H9 (cell line): ENCODE results near the gene USP21. TPM values are rescaled to one million over a fixed set of nuclear protein-coding genes. Genes with fewer than 3 reads are reported as not detected.

Source experiments
- DNase-seq: peaks from one replicate; pipeline ENCODE4 v3.0.0-alpha.2; 2017
- H2AFZ ChIP-seq: one replicate; pipeline ENCODE4 v1.6.1; 2013; ENCODE audit warnings: mild to moderate bottlenecking, low read length, control low read depth, moderate library complexity
- H2AK5ac ChIP-seq: 2 replicates; pipeline ENCODE4 v1.6.1; 2013; ENCODE audit warnings: low read length, control low read depth, mixed read lengths; ENCODE audit not compliant: insufficient read length
- H2BK120ac ChIP-seq: one replicate; pipeline ENCODE4 v1.6.1; 2013; ENCODE audit warnings: low read depth, mild to moderate bottlenecking, low read length, control low read depth, inconsistent platforms; ENCODE audit not compliant: poor library complexity, severe bottlenecking
- H2BK12ac ChIP-seq: 2 replicates; pipeline ENCODE4 v1.6.1; 2013; ENCODE audit warnings: low read length, control low read depth, mixed read lengths, low read depth; ENCODE audit not compliant: insufficient read length
- H2BK15ac ChIP-seq: 2 replicates; pipeline ENCODE4 v1.6.1; 2013; ENCODE audit warnings: low read depth, low read length, control low read depth
- H2BK20ac ChIP-seq: one replicate; pipeline ENCODE4 v1.6.1; 2013; ENCODE audit warnings: low read depth, mild to moderate bottlenecking, low read length, control low read depth, inconsistent platforms; ENCODE audit not compliant: poor library complexity, severe bottlenecking
- H2BK5ac ChIP-seq: 2 replicates; pipeline ENCODE4 v1.6.1; 2013; ENCODE audit warnings: low read length, control low read depth, mixed read lengths; ENCODE audit not compliant: insufficient read length
- H3K14ac ChIP-seq: 2 replicates; pipeline ENCODE4 v1.6.1; 2013; ENCODE audit warnings: low read length, control low read depth; ENCODE audit not compliant: insufficient read depth
- H3K18ac ChIP-seq: 2 replicates; pipeline ENCODE4 v1.6.1; 2013; ENCODE audit warnings: low read depth, mild to moderate bottlenecking, mixed read lengths, low read length, control low read depth; ENCODE audit not compliant: insufficient read length
- H3K23ac ChIP-seq: 2 replicates; pipeline ENCODE4 v1.6.1; 2013; ENCODE audit warnings: low read length, control low read depth, mixed read lengths, low read depth; ENCODE audit not compliant: insufficient read length
- H3K23me2 ChIP-seq: 2 replicates; pipeline ENCODE4 v1.6.1; 2013; ENCODE audit warnings: low read depth, mild to moderate bottlenecking, mixed read lengths, low read length, control low read depth; ENCODE audit not compliant: insufficient read length, poor library complexity, severe bottlenecking
- H3K27ac ChIP-seq: 2 replicates; pipeline ENCODE4 v1.5.1; 2013; ENCODE audit warnings: low read length, control low read depth, mixed read lengths, low read depth; ENCODE audit not compliant: insufficient read length
- H3K27me3 ChIP-seq: 2 replicates; pipeline ENCODE4 v1.6.1; 2013; ENCODE audit warnings: low read length, control low read depth, inconsistent platforms; ENCODE audit not compliant: insufficient read depth
- H3K4ac ChIP-seq: 2 replicates; pipeline ENCODE4 v1.6.1; 2013; ENCODE audit warnings: low read depth, mild to moderate bottlenecking, control low read depth, inconsistent platforms, low read length, moderate library complexity
- H3K4me1 ChIP-seq: 2 replicates; pipeline ENCODE4 v1.6.1; 2013; ENCODE audit warnings: low read length, control low read depth, inconsistent platforms; ENCODE audit not compliant: insufficient read depth
- H3K4me2 ChIP-seq: 2 replicates; pipeline ENCODE4 v1.6.1; 2013; ENCODE audit warnings: low read length, control low read depth, mixed read lengths; ENCODE audit not compliant: insufficient read length, insufficient read depth
- H3K56ac ChIP-seq: 2 replicates; pipeline ENCODE4 v1.6.1; 2013; ENCODE audit warnings: low read depth, mild to moderate bottlenecking, mixed read lengths, low read length, control low read depth; ENCODE audit not compliant: insufficient read length
- H3K79me1 ChIP-seq: 2 replicates; pipeline ENCODE4 v1.6.1; 2013; ENCODE audit warnings: low read depth, mild to moderate bottlenecking, moderate library complexity, low read length, control low read depth, inconsistent platforms; ENCODE audit not compliant: insufficient read depth, poor library complexity, severe bottlenecking
- H3K79me2 ChIP-seq: 2 replicates; pipeline ENCODE4 v1.6.1; 2013; ENCODE audit warnings: low read length, control low read depth, inconsistent platforms; ENCODE audit not compliant: insufficient read depth
- H3K9ac ChIP-seq: 2 replicates; pipeline ENCODE4 v1.6.1; 2013; ENCODE audit warnings: low read length, control low read depth, mixed read lengths; ENCODE audit not compliant: insufficient read length; ENCODE audit errors: extremely low read depth
- H3K9me3 ChIP-seq: one replicate; pipeline ENCODE4 v1.6.1; 2013; ENCODE audit warnings: low read depth, low read length, inconsistent platforms; ENCODE audit not compliant: control insufficient read depth
- H3T11ph ChIP-seq: one replicate; pipeline ENCODE4 v1.6.1; 2013; ENCODE audit warnings: mild to moderate bottlenecking, low read length, control low read depth, inconsistent platforms
- H4K20me1 ChIP-seq: one replicate; pipeline ENCODE4 v1.6.1; 2013; ENCODE audit not compliant: control insufficient read depth, insufficient read length, insufficient read depth
- H4K5ac ChIP-seq: 2 replicates; pipeline ENCODE4 v1.6.1; 2013; ENCODE audit warnings: low read depth, mild to moderate bottlenecking, mixed read lengths, low read length, control low read depth; ENCODE audit not compliant: insufficient read length
- H4K8ac ChIP-seq: replicated peaks from 2 replicates; pipeline ENCODE4 v1.6.1; 2013; ENCODE audit warnings: low read length, control low read depth, mixed read lengths, low read depth; ENCODE audit not compliant: insufficient read length
- H4K91ac ChIP-seq: 2 replicates; pipeline ENCODE4 v1.6.1; 2013; ENCODE audit warnings: low read depth, mild to moderate bottlenecking, moderate library complexity, mixed read lengths, low read length, control low read depth; ENCODE audit not compliant: insufficient read length
- H3K27ac Mint-ChIP-seq, 3 experiments: 2 replicates in 2 of 3; 3 replicates in 1 of 3; pipeline ENCODE4 v1.8.0; 2020 to 2021; ENCODE audit warnings: mixed read lengths in 3 of 3, mild to moderate bottlenecking in 1 of 3, moderate library complexity in 1 of 3
- H3K27me3 Mint-ChIP-seq: 2 replicates; pipeline ENCODE4 v1.8.0; 2021; ENCODE audit warnings: low read depth, mild to moderate bottlenecking, moderate library complexity, mixed read lengths
- H3K36me3 Mint-ChIP-seq, 3 experiments: 2 replicates in 2 of 3; 3 replicates in 1 of 3; pipeline ENCODE4 v1.8.0; 2020 to 2021; ENCODE audit warnings: low read depth in 3 of 3, mixed read lengths in 3 of 3; ENCODE audit not compliant: insufficient read depth in 1 of 3
- H3K4me1 Mint-ChIP-seq, 2 experiments: 2 replicates each; pipeline ENCODE4 v1.8.0; 2020; ENCODE audit warnings: mixed read lengths in 2 of 2
- H3K4me3 Mint-ChIP-seq, 2 experiments: 2 replicates in 1 of 2; 3 replicates in 1 of 2; pipeline ENCODE4 v1.8.0; 2020 to 2021; ENCODE audit warnings: mild to moderate bottlenecking in 2 of 2, mixed read lengths in 2 of 2, moderate library complexity in 1 of 2
- H3K9me3 Mint-ChIP-seq, 2 experiments: 2 replicates in 1 of 2; 3 replicates in 1 of 2; pipeline ENCODE4 v1.8.0; 2020; ENCODE audit warnings: mild to moderate bottlenecking in 2 of 2, mixed read lengths in 2 of 2, moderate library complexity in 1 of 2
- WGBS: extraction: QIAGEN DNeasy Blood & Tissue Kit; methylation state at CpG from one replicate; pipeline ENCODE4 v1.1.7; 2013; ENCODE audit warnings: missing lambda C conversion rate, low lambda C conversion rate, mixed read lengths; ENCODE audit not compliant: insufficient read length; ENCODE audit errors: extremely low coverage; 5-methylcytosine and 5-hydroxymethylcytosine counted together
- total RNA-seq: library from RNA; stranded (reverse); gene quantifications from 2 replicates; pipeline ENCODE4 v1.2.1, GENCODE V29; 2021
- TF ChIP-seq, protein P1 (sequence below): fragments of 200-600 bp; sonication (generic); conservative IDR thresholded peaks from 3 replicates; pipeline ENCODE4 v1.8.0; 2021; ENCODE audit warnings: antibody characterized with exemption, mild to moderate bottlenecking

USP21 gene
- total RNA-seq, 1 experiment from 2014 or later, result 17.9 TPM

DNA sequence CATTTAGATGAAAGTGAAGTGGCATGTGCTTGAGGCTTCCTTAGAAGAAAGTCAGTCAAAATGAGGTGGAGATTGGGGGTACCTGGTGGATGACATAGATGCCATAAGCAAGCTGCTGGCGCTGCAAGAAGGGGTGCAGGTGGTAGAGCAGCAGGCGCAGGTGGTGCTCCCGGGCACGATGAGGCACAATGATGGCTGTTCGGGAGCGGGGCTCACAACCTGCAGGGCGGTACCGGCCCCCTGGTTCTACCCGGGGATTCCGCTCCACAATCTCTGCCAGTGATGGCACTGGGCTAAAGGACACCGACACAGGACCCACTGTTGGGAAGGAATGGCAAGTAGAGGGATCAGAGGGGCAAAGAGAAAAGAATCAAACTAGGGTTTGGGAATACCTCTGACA lies 15.6 kb downstream of the USP21 start:
- Histone ChIP-seq H3K23ac (no peak overlapping the region), H2BK15ac (no peak overlapping the region), H3K56ac (no peak overlapping the region), H2AK5ac (no peak overlapping the region), H3K14ac (no peak overlapping the region), H3K79me2 (no peaks in the 10 kb centered on the region), H2AFZ (no peak overlapping the region), H3K79me1 (no peaks in the 10 kb centered on the region), H3K9me3 (no peaks in the 10 kb centered on the region), H3K18ac (no peak overlapping the region), H4K91ac (no peak overlapping the region), H3K27ac (no peak overlapping the region), H4K8ac (no peak overlapping the region), H3K23me2 (peaks cover 6% of the 10 kb centered on the region), H2BK120ac (no peak overlapping the region), H4K20me1 (no peaks in the 10 kb centered on the region), H3K4ac (no peak overlapping the region), H2BK5ac (no peak overlapping the region), H3K27me3 (no peaks in the 10 kb centered on the region), H3K4me2 (no peak overlapping the region), H3K9ac (no peak overlapping the region), H3T11ph (no peak overlapping the region), H2BK12ac (no peak overlapping the region), H3K4me1 (no peaks in the 10 kb centered on the region; the same call in 1 of the 2 replicates), H2BK20ac (no peak overlapping the region), H4K5ac (no peak overlapping the region)
- Mint-ChIP-seq H3K9me3 (no peaks in the 10 kb centered on the region), H3K27me3 (peaks cover 3% of the 10 kb centered on the region), H3K27ac (no peak overlapping the region), H3K4me3 (no peak overlapping the region), H3K4me1 (peaks cover 19 to 21% of the 10 kb centered on the region in 2 experiments), H3K36me3 (peaks cover 21 to 56% (median 56%) of the 10 kb centered on the region in 3 experiments; a peak in 6 of 7 replicates)
- DNase-seq, result no peak
- no CpG with 5 or more reads among the region's 11 CpGs for WGBS
- TF ChIP-seq, protein P1, sequence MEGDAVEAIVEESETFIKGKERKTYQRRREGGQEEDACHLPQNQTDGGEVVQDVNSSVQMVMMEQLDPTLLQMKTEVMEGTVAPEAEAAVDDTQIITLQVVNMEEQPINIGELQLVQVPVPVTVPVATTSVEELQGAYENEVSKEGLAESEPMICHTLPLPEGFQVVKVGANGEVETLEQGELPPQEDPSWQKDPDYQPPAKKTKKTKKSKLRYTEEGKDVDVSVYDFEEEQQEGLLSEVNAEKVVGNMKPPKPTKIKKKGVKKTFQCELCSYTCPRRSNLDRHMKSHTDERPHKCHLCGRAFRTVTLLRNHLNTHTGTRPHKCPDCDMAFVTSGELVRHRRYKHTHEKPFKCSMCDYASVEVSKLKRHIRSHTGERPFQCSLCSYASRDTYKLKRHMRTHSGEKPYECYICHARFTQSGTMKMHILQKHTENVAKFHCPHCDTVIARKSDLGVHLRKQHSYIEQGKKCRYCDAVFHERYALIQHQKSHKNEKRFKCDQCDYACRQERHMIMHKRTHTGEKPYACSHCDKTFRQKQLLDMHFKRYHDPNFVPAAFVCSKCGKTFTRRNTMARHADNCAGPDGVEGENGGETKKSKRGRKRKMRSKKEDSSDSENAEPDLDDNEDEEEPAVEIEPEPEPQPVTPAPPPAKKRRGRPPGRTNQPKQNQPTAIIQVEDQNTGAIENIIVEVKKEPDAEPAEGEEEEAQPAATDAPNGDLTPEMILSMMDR, result no peak
